HG02588 (cell line): ENCODE data around the gene PCYT1A.
"Not testable (repeated sequence)": the region's sequence is repeated elsewhere in the genome, so short reads cannot be mapped to it uniquely, and the experiment has no call there.

Experiments used
- ATAC-seq: cut with Tn5 transposase; IDR thresholded peaks from one replicate; pipeline ENCODE4 v1.9.1; 2021; ENCODE audit warnings: mild to moderate bottlenecking, moderate library complexity; ENCODE audit not compliant: unreplicated experiment

PCYT1A gene

GRCh38 chr3:196194542-196194915 is 93.0 kb downstream of the PCYT1A start:
- ATAC-seq = no peak

DNA sequence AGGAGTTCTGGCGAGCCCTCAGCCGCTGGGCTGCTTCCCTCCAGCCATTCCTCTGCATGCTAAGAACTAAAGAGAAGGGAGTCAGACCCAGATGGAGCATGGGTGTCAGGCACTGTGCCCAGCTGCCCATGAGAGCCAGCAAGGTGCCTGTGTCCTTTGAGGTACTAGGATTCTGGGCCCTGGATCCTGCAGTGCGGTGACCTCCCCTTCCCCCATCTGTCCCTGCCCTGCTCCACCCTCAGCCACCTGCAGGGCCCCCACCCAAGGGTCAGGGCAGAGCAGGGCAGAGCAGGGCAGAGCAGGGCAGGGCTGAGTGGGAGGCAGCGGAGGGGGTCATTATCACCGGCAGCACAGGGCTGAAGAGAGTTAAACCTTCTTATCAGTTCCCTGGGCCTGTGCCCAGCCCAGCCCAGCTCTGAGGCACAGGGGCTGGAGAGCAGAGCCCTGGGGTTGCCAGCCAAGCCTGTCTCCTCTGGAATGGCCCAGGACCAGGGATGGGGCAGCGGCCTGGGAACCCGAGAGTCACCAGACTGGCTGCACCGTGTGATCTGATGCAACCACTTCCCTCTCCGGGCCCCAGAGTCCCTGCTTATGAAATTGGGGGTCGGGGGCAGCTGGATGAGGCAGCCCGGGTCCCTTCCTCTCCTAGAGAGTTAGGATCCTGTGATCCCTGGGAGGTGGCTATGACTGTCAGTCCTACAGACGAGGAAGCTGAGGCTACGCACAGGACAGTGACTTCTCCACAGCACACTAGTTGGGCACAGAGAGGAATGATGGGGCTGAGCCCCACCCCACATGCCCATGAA is 93.6 kb downstream of the PCYT1A start:
- ATAC-seq = no peak

GRCh38 chr3:196193133-196193735 is 94.3 kb downstream of the PCYT1A start:
- no peak for ATAC-seq

GRCh38 chr3:196192524-196193051 is 94.9 kb downstream of the PCYT1A start:
- ATAC-seq = no peak

DNA sequence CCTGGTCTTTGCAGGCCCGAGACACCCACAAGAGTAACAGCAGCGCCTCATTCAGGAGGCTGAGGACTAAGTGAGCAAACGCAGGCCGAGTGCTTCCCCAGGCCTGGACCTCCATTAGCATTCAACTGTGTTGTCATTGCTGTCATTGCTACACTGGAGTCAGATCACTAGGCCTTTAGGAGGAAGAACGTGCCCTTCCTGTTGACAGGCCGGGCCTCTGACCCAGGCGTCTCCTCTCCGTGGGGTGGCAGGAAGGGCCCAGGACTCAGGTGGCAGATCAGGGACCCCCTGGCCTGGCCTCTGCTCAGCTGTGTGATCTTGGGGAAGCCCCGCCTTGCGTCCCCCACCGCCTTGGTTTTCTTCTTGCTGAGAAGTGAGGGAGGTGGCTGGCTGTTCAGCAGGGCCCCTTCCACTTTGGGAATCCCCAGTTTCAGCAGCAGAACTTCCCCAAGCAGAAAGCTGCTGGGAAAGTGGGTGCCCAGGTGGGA is 95.4 kb downstream of the PCYT1A start:
- ATAC-seq = peak; percentile 44

DNA sequence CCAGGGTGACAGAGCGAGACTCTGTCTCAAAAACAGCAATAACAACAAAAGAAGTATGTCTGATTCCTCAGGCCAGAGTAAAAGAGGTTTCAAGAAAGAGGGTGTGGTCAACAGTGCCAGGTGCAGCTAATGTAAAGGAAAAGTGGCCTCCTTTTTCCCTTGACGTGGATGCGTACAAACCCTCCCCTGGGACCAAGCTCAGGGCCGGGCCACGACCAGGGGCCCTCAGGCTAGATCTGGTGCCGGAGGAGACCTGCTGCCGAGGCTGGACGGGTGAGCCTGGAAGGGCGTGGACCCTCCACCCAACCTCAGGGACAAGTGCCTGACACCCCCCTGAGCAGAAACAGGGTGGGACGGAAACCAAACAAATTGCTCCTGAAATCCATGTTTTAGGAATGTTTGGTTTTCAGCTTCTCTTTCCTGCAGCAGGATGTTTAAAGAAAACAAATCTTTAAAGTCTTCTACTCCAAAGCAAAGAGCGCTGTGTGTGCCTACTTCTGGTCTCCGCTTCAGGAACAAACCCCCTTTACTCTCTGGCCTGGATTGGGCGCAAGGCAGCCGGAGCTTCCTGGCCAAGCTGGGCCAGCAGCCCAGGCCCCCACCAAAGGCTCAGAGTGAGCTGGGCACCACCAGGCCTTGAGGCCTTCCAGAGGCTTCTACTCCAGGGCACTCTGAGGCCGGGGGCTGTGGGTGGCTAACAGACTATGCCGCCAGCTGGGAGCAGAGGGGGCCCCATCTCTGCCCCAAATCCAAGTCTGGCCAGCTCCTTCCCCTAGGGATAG is 97.8 kb downstream of the PCYT1A start:
- no peak for ATAC-seq

DNA sequence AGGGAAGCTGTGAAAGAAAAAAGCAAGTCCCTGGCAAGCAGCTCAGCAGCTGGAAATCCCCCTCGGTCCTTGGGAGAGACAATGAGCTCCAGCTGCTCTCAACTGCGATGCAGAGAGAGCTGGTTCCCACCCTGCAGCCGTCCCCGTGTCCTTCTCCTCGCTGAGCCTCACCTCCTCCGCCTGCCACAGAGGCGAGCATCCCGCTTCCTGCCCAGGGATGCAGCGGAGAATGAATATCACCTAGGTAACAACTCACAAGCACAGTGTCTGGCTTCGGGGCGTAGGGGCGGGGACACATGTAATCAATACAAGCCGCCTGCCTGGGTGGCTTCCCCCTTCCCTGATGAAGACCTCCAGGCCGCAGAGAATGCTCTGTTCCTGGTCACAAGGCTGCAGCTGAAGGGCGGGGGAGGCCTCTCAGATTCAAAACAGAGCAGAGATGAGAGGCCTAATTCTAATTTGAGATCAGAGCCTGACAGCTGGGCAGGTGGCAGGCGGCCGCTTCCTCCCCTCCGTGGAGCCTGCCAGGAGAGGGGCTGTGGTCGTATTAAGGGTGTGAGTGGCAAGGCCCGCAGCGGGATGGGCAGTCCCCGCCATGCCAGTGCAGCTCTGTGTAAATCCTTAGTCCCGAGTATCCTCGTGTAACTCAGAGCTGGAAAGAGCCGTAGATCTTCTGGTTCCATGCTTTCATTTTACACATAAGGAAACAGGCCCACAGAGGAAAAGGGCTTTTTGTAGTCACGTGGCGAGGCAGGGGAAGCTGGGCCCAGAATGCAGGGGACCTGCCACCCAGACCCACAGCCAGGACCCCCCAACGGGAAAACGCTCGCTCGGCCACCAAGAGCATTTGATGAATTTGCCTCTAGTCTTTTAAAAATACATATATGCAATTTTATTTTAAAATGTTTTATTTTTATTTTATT is 100.6 kb downstream of the PCYT1A start:
- no peak for ATAC-seq

- ATAC-seq = no peak
Observed at GRCh38 chr3:196184881-196185280, 102.6 kb downstream of the PCYT1A start.

DNA sequence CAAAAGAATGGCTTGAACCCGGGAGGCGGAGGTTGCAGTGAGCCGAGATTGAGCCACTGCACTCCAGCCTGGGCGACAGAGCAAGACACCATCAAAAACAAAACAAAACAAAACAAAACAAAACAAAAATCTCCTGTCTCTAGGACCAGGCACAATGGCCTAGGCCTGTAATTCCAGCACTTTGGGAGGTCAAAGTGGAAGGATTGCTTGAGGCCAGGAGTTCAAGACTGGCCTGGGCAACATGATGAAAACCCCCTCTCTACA is 103.4 kb downstream of the PCYT1A start:
- ATAC-seq = not testable (repeated sequence)

GRCh38 chr3:196181127-196181546 is 106.4 kb downstream of the PCYT1A start:
- ATAC-seq = no peak

DNA sequence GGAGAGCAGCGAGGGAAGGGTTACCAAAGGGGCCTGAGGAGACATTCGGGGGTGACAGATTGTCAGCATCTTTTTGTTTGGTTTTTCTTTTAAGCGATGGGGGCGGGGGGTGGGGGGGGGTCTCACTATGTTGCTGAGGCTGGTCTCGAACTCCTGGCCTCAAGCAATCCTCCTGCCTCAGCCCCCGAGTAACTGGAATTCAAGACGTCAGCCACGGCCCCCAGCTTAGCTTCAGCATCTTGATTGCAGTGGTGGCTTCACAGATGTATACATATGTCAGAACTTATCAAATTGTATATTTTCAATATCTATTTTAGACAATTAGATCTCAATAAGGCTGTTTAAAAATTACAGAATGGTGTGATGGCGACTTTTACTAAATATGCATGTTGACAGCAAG is 107.2 kb downstream of the PCYT1A start:
- ATAC-seq = no peak
